ACC112 (cell line): ENCODE measurements around the gene MYOM1.

ENCODE experiments used
- H2AFZ ChIP-seq: fragments of 200-600 bp; sonication (generic); one replicate; pipeline ENCODE4 v1.6.0; 2017; ENCODE audit warnings: antibody characterized with exemption, low read length; ENCODE audit not compliant: unreplicated experiment
- H3K27ac ChIP-seq: fragments of 200-600 bp; sonication (generic); 2 replicates; pipeline ENCODE4 v1.5.1; 2014; ENCODE audit warnings: low read depth, mild to moderate bottlenecking, antibody characterized with exemption, low read length, moderate library complexity
- H3K27me3 ChIP-seq: fragments of 200-600 bp; sonication (generic); 2 replicates; pipeline ENCODE4 v1.6.1; 2014; ENCODE audit warnings: mild to moderate bottlenecking, antibody characterized with exemption, low read length, moderate library complexity, mixed read lengths; ENCODE audit not compliant: insufficient read depth
- H3K36me3 ChIP-seq: fragments of 200-600 bp; sonication (generic); 2 replicates; pipeline ENCODE4 v1.6.1; 2016; ENCODE audit warnings: mild to moderate bottlenecking, antibody characterized with exemption, low read length, moderate library complexity, mixed read lengths; ENCODE audit not compliant: insufficient read depth
- H3K4me1 ChIP-seq: fragments of 200-600 bp; sonication (generic); one replicate; pipeline ENCODE4 v1.6.1; 2016; ENCODE audit warnings: low read length, mixed read lengths; ENCODE audit not compliant: insufficient read depth, unreplicated experiment, control insufficient read depth
- H3K4me3 ChIP-seq: fragments of 200-600 bp; sonication (generic); 2 replicates; pipeline ENCODE4 v1.5.1; 2014; ENCODE audit warnings: mild to moderate bottlenecking, low read depth, low read length
- H3K79me2 ChIP-seq: fragments of 200-600 bp; sonication (generic); one replicate; pipeline ENCODE4 v1.6.0; 2016; ENCODE audit warnings: low read length; ENCODE audit not compliant: control insufficient read depth, unreplicated experiment, insufficient read depth

Gene MYOM1

DNA sequence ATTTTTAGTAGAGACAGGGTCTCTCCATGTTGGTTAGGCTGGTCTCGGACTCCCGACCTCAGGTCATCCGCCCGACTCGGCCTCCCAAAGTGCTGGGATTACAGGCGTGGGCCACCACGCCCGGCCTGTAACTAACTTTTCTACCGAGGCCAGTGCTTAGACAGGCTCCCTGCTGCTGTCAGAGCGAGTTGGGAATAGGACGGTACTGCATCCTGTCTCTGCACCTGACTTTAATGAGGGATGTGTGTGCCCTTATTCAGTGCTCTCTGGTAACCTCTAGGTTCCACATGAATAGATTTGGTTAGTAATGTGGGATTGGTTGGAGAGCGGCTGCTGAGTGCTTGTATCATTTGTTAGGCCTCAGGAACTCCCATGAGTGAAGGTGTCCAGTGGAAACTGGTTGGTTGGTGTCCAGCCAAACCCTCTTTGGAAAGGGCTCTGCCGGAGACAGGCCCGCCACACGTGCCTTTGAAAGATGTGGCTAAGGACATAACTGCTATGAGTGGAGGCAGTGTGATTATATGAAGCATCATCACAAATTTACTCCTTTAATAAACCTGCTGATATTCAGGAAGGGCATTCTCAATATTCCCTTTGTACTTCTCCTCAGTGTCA, 36.6 kb downstream of the MYOM1 start:
- Histone ChIP-seq H3K27me3 (no peaks in the 10 kb centered on the region), H3K4me3 (no peak overlapping the region), H3K4me1 (peaks cover 8% of the 10 kb centered on the region), H2AFZ (no peak overlapping the region), H3K36me3 (no peaks in the 10 kb centered on the region), H3K27ac (no peak overlapping the region), H3K79me2 (no peaks in the 10 kb centered on the region)

- Histone ChIP-seq H3K4me3 (no peak overlapping the region), H3K79me2 (no peaks in the 10 kb centered on the region), H3K36me3 (no peaks in the 10 kb centered on the region), H3K27ac (no peak overlapping the region), H3K27me3 (no peaks in the 10 kb centered on the region), H2AFZ (no peak overlapping the region), H3K4me1 (peaks cover 8% of the 10 kb centered on the region)
These were observed 39.4 kb downstream of the MYOM1 start for GRCh38 chr18:3180325-3180724.

DNA sequence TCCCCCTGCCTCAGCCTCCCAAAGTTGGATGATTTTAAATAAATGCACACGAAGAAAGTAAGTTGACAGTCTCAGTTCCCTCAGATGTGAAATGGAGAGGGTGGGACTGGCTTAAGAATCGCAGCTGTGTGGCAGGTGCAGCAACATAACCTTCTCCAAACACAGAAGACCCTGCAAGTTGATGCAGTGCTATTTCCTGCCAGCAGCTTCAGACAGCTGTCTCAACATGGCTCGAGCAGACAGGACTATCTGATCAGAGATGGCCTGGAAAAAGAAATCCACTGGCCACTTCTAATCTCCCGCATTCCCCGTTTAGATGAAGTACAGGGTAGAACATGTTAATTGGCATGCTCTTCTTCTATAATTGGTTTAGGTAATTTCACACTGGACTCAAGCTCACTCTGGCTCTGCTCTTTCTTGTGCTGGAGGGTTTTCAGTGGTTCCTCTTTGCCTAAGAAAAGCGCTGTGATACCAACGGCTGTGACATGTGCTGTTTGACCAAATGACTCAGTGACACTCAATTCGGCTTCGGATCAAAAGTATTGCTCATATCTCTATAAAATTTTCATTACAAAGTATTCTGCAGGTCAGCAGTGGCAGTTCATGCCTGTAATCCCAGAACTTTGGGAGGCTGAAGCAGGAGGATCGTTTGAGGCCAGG, 40.2 kb downstream of the MYOM1 start:
- H3K4me3 ChIP-seq, result no peak overlapping the region
- no peaks in the 10 kb centered on the region for H3K79me2 ChIP-seq
- no peak overlapping the region for H3K27ac ChIP-seq
- no peaks in the 10 kb centered on the region for H3K36me3 ChIP-seq
- no peak overlapping the region for H2AFZ ChIP-seq
- H3K27me3 ChIP-seq, result no peaks in the 10 kb centered on the region
- H3K4me1 ChIP-seq, result peaks cover 13% of the 10 kb centered on the region

- H2AFZ ChIP-seq, result no peak overlapping the region
- H3K27me3 ChIP-seq, result no peaks in the 10 kb centered on the region
- H3K36me3 ChIP-seq, result no peaks in the 10 kb centered on the region
- no peaks in the 10 kb centered on the region for H3K79me2 ChIP-seq
- H3K4me3 ChIP-seq, result no peak overlapping the region
- peaks cover 13% of the 10 kb centered on the region for H3K4me1 ChIP-seq
- no peak overlapping the region for H3K27ac ChIP-seq
These were observed 41.7 kb downstream of the MYOM1 start for GRCh38 chr18:3177902-3178687.

- Histone ChIP-seq H3K36me3 (no peaks in the 10 kb centered on the region), H3K4me3 (no peak overlapping the region), H3K79me2 (no peaks in the 10 kb centered on the region), H3K4me1 (peaks cover 7% of the 10 kb centered on the region), H3K27me3 (no peaks in the 10 kb centered on the region), H2AFZ (peak overlapping the region; percentile 7), H3K27ac (no peak overlapping the region)
These were observed 44.5 kb downstream of the MYOM1 start for GRCh38 chr18:3175195-3175758.

DNA sequence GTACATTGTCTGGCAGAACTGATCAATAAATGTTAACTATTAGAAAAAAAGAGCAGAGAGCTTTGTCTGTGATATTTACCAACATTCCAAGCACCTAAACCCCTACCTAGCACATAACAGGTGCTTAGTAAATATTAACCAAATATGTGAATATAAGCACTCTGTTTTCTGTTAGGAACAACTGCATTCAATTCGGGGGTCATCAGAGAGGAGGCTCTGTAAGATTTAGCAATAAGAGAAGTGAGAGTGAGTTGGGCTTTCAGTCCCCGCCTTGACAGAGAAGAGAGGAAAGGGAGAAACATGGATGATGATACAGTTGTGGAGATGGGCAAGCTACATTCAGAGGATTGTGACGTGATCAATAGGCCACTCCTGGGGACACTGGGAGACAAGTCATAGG, 47.7 kb downstream of the MYOM1 start:
- Histone ChIP-seq H3K79me2 (no peaks in the 10 kb centered on the region), H3K27ac (no peak overlapping the region), H3K4me3 (no peak overlapping the region), H2AFZ (no peak overlapping the region), H3K4me1 (peaks cover 5% of the 10 kb centered on the region), H3K27me3 (no peaks in the 10 kb centered on the region), H3K36me3 (no peaks in the 10 kb centered on the region)

- no peak overlapping the region for H3K27ac ChIP-seq
- no peaks in the 10 kb centered on the region for H3K36me3 ChIP-seq
- H2AFZ ChIP-seq, result no peak overlapping the region
- no peak overlapping the region for H3K4me3 ChIP-seq
- no peaks in the 10 kb centered on the region for H3K27me3 ChIP-seq
- peaks cover 5% of the 10 kb centered on the region for H3K4me1 ChIP-seq
- no peaks in the 10 kb centered on the region for H3K79me2 ChIP-seq
These were observed 48.1 kb downstream of the MYOM1 start for GRCh38 chr18:3171631-3172030.

DNA sequence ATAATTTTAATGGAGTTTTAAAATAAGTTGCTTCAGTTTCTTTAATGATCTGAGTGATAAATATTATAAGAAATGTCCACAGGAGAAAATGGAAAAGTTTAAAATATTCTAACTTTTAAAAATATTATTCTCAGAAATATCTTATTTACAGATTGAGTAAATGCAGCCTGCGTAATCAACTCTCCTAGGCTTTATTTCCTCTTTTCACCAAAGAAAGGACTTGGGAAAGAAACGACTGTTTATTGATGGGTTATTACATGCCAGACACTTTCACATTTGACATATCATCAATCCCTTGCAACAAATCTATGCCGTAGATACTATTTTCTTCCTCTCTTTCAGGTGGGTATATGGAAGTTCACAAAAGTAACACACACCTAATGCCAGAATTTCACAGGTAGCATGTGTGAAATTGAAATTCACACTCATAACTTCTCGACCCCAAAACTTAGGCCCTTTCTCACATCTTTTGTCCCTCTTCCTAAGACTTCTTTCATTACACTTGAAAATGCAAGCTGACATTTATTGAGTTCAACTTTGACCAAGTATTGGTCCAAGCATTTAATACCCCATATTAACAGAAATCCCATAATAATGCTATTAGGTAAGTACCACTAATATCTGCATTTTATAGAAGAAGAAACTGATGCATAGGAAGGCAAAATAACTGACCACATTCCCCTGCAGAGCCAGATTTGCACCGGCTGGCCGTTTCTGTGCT, 49.2 kb downstream of the MYOM1 start:
- Histone ChIP-seq H3K79me2 (no peaks in the 10 kb centered on the region), H2AFZ (no peak overlapping the region), H3K27ac (no peak overlapping the region), H3K4me1 (peaks cover 5% of the 10 kb centered on the region), H3K36me3 (no peaks in the 10 kb centered on the region), H3K27me3 (no peaks in the 10 kb centered on the region), H3K4me3 (no peak overlapping the region)

GRCh38 chr18:3164381-3164780, 55.4 kb downstream of the MYOM1 start:
- H3K4me3 ChIP-seq, result no peak overlapping the region
- no peak overlapping the region for H3K27ac ChIP-seq
- H2AFZ ChIP-seq, result no peak overlapping the region
- H3K36me3 ChIP-seq, result no peaks in the 10 kb centered on the region
- no peaks in the 10 kb centered on the region for H3K4me1 ChIP-seq
- H3K79me2 ChIP-seq, result no peaks in the 10 kb centered on the region
- H3K27me3 ChIP-seq, result no peaks in the 10 kb centered on the region

- H2AFZ ChIP-seq, result no peak overlapping the region
- H3K4me1 ChIP-seq, result no peaks in the 10 kb centered on the region
- no peaks in the 10 kb centered on the region for H3K36me3 ChIP-seq
- no peaks in the 10 kb centered on the region for H3K27me3 ChIP-seq
- H3K27ac ChIP-seq, result no peak overlapping the region
- H3K79me2 ChIP-seq, result no peaks in the 10 kb centered on the region
- H3K4me3 ChIP-seq, result no peak overlapping the region
These were observed 55.8 kb downstream of the MYOM1 start for GRCh38 chr18:3163968-3164367.
